Esophagus mucosa (tissue), 1 donor: ENCODE results near the gene DIS3L2. TPM values are rescaled to one million over a fixed set of nuclear protein-coding genes. Genes with fewer than 3 reads are reported as not detected.
"Not testable (repeated sequence)": the region's sequence is repeated elsewhere in the genome, so short reads cannot be mapped to it uniquely, and the experiment has no call there.

ENCODE experiments used
- ATAC-seq: fragments of 200-7000 bp; cut with Tn5 transposase; one replicate; pipeline ENCODE4 v1.9.1; 2020
- total RNA-seq: library from RNA; stranded (reverse); gene quantifications from one replicate; pipeline ENCODE4 v1.2.4, GENCODE V29; 2023
- donor health status: DM: yes; HTN: yes; CAD: no.

DIS3L2 gene
- total RNA-seq, 1 donor from 2014 or later: 25.0 TPM

GRCh38 chr2:232058063-232058877 lies 96.8 kb downstream of the DIS3L2 start:
- no peak for ATAC-seq

- no peak for ATAC-seq
Measured at GRCh38 chr2:232058931-232059330, 97.4 kb downstream of the DIS3L2 start.

- ATAC-seq: peak; percentile 55
Measured at GRCh38 chr2:232061265-232061664, 99.8 kb downstream of the DIS3L2 start.

GRCh38 chr2:232073026-232073425 lies 111.5 kb downstream of the DIS3L2 start:
- ATAC-seq: no peak

- ATAC-seq: no peak
Measured at GRCh38 chr2:232073699-232074098, 112.2 kb downstream of the DIS3L2 start.

- peak; percentile 76 for ATAC-seq
Measured at GRCh38 chr2:232075080-232075479, 113.6 kb downstream of the DIS3L2 start.

GRCh38 chr2:232075859-232076258 lies 114.3 kb downstream of the DIS3L2 start:
- peak; percentile 87 for ATAC-seq

- no peak for ATAC-seq
Measured at GRCh38 chr2:232076272-232076671, 114.8 kb downstream of the DIS3L2 start.

- no peak for ATAC-seq
Measured at GRCh38 chr2:232076736-232077135, 115.2 kb downstream of the DIS3L2 start.

- peak; percentile 35 for ATAC-seq
Measured at GRCh38 chr2:232085164-232085563, 123.7 kb downstream of the DIS3L2 start.

- ATAC-seq: no peak
Measured at GRCh38 chr2:232085826-232086425, 124.4 kb downstream of the DIS3L2 start.

- ATAC-seq: no peak
Measured at GRCh38 chr2:232088771-232089170, 127.3 kb downstream of the DIS3L2 start.

- ATAC-seq: no peak
Measured at GRCh38 chr2:232094201-232094600, 132.7 kb downstream of the DIS3L2 start.

- ATAC-seq: no peak
Measured at GRCh38 chr2:232094883-232095282, 133.4 kb downstream of the DIS3L2 start.

- ATAC-seq: peak; percentile 16
Measured at GRCh38 chr2:232097260-232097659, 135.7 kb downstream of the DIS3L2 start.

- peak; percentile 99 for ATAC-seq
Measured at GRCh38 chr2:232097758-232098157, 136.2 kb downstream of the DIS3L2 start.

GRCh38 chr2:232102380-232102779 lies 140.9 kb downstream of the DIS3L2 start:
- no peak for ATAC-seq

GRCh38 chr2:232103140-232103737 lies 141.7 kb downstream of the DIS3L2 start:
- ATAC-seq: peak; percentile 50

- ATAC-seq: peak; percentile 74
Measured at GRCh38 chr2:232104076-232104646, 142.6 kb downstream of the DIS3L2 start.

GRCh38 chr2:232111551-232111950 lies 150.0 kb downstream of the DIS3L2 start:
- ATAC-seq: no peak

- ATAC-seq: no peak
Measured at GRCh38 chr2:232113821-232114220, 152.3 kb downstream of the DIS3L2 start.

- not testable (repeated sequence) for ATAC-seq
Measured at GRCh38 chr2:232115728-232116361, 154.3 kb downstream of the DIS3L2 start.

GRCh38 chr2:232116852-232117251 lies 155.3 kb downstream of the DIS3L2 start:
- ATAC-seq: no peak
